IPS DF 6.9 (cell line): Measurements from ENCODE around the gene IQSEC3.

Experiments
- DNase-seq: peaks from one replicate; pipeline ENCODE4 v3.0.0-alpha.2; 2013; ENCODE audit warnings: low read depth, low spot score
- H3K27ac ChIP-seq: one replicate; pipeline ENCODE4 v1.5.1; 2013; ENCODE audit warnings: low read length, control low read depth
- H3K27me3 ChIP-seq: 2 replicates; pipeline ENCODE4 v1.6.1; 2013; ENCODE audit warnings: mild to moderate bottlenecking, low read length; ENCODE audit not compliant: control insufficient read depth, insufficient read depth
- H3K36me3 ChIP-seq: 2 replicates; pipeline ENCODE4 v1.6.1; 2013; ENCODE audit warnings: low read length; ENCODE audit not compliant: control insufficient read depth, insufficient read depth
- H3K4me1 ChIP-seq: 2 replicates; pipeline ENCODE4 v1.6.1; 2013; ENCODE audit warnings: low read length; ENCODE audit not compliant: control insufficient read depth, insufficient read depth
- H3K4me3 ChIP-seq: 2 replicates; pipeline ENCODE4 v1.5.1; 2013; ENCODE audit warnings: mild to moderate bottlenecking, low read length
- H3K9me3 ChIP-seq: 2 replicates; pipeline ENCODE4 v1.6.1; 2013; ENCODE audit warnings: low read length, inconsistent platforms; ENCODE audit not compliant: control insufficient read depth, insufficient read depth
- WGBS: extraction: QIAGEN DNeasy Blood & Tissue Kit; methylation state at CpG from one replicate; pipeline ENCODE4 v1.1.7; 2013; ENCODE audit warnings: mixed read lengths, missing lambda C conversion rate; ENCODE audit not compliant: insufficient read length, insufficient coverage; 5-methylcytosine and 5-hydroxymethylcytosine counted together

IQSEC3 gene

GRCh38 chr12:163406-163986, 96.9 kb downstream of the IQSEC3 start:
- H3K4me3 ChIP-seq = no peak overlapping the region
- WGBS = no CpG with 5 or more reads among the region's 26 CpGs
- no peaks in the 10 kb centered on the region for H3K9me3 ChIP-seq
- no peaks in the 10 kb centered on the region for H3K36me3 ChIP-seq
- no peaks in the 10 kb centered on the region for H3K27me3 ChIP-seq
- no peak overlapping the region for H3K27ac ChIP-seq
- no peak for DNase-seq
- H3K4me1 ChIP-seq = no peaks in the 10 kb centered on the region; the same call in 1 of the 2 replicates

- Histone ChIP-seq H3K4me1 (no peaks in the 10 kb centered on the region; the same call in none of the 2 replicates), H3K27me3 (no peaks in the 10 kb centered on the region)
Observed at GRCh38 chr12:164207-164606, 97.6 kb downstream of the IQSEC3 start.

GRCh38 chr12:165862-166368, 99.3 kb downstream of the IQSEC3 start:
- no CpG with 5 or more reads among the region's 15 CpGs for WGBS
- Histone ChIP-seq H3K36me3 (no peaks in the 10 kb centered on the region), H3K9me3 (no peaks in the 10 kb centered on the region), H3K27me3 (no peaks in the 10 kb centered on the region), H3K4me1 (peaks cover 5% of the 10 kb centered on the region), H3K4me3 (no peak overlapping the region), H3K27ac (no peak overlapping the region)
- DNase-seq = no peak

More at GRCh38 chr12:164207-164606, 97.6 kb downstream of the IQSEC3 start:
- H3K9me3 ChIP-seq = no peaks in the 10 kb centered on the region
- no peak overlapping the region for H3K27ac ChIP-seq
- no peak for DNase-seq
- no CpG with 5 or more reads among the region's 7 CpGs for WGBS
- H3K4me3 ChIP-seq = no peak overlapping the region
- H3K36me3 ChIP-seq = no peaks in the 10 kb centered on the region

GRCh38 chr12:166425-167075, 100.0 kb downstream of the IQSEC3 start:
- Histone ChIP-seq H3K27me3 (no peaks in the 10 kb centered on the region), H3K9me3 (no peaks in the 10 kb centered on the region), H3K4me1 (peaks cover 5% of the 10 kb centered on the region), H3K36me3 (no peaks in the 10 kb centered on the region), H3K27ac (no peak overlapping the region), H3K4me3 (no peak overlapping the region)
- DNase-seq = no peak
- WGBS = no CpG with 5 or more reads among the region's 11 CpGs

GRCh38 chr12:167959-168600, 101.5 kb downstream of the IQSEC3 start:
- no peaks in the 10 kb centered on the region for H3K36me3 ChIP-seq
- WGBS = no CpG with 5 or more reads among the region's 12 CpGs
- no peak for DNase-seq
- peaks cover 5% of the 10 kb centered on the region for H3K4me1 ChIP-seq
- H3K27ac ChIP-seq = no peak overlapping the region
- H3K27me3 ChIP-seq = no peaks in the 10 kb centered on the region
- no peak overlapping the region for H3K4me3 ChIP-seq
- no peaks in the 10 kb centered on the region for H3K9me3 ChIP-seq

GRCh38 chr12:168763-169525, 102.4 kb downstream of the IQSEC3 start:
- no peaks in the 10 kb centered on the region for H3K9me3 ChIP-seq
- no peak overlapping the region for H3K4me3 ChIP-seq
- peaks cover 5% of the 10 kb centered on the region for H3K4me1 ChIP-seq
- no peak for DNase-seq
- no peaks in the 10 kb centered on the region for H3K27me3 ChIP-seq
- no CpG with 5 or more reads among the region's 22 CpGs for WGBS
- H3K36me3 ChIP-seq = no peaks in the 10 kb centered on the region
- no peak overlapping the region for H3K27ac ChIP-seq

GRCh38 chr12:169528-170370, 103.2 kb downstream of the IQSEC3 start:
- no peak overlapping the region for H3K4me3 ChIP-seq
- no peaks in the 10 kb centered on the region for H3K9me3 ChIP-seq
- DNase-seq = no peak
- H3K36me3 ChIP-seq = no peaks in the 10 kb centered on the region
- H3K4me1 ChIP-seq = peaks cover 5% of the 10 kb centered on the region
- H3K27ac ChIP-seq = no peak overlapping the region
- H3K27me3 ChIP-seq = no peaks in the 10 kb centered on the region
- WGBS = no CpG with 5 or more reads among the region's 17 CpGs

GRCh38 chr12:170371-171225, 104.0 kb downstream of the IQSEC3 start:
- Histone ChIP-seq H3K4me1 (peaks cover 5% of the 10 kb centered on the region), H3K36me3 (no peaks in the 10 kb centered on the region), H3K27ac (no peak overlapping the region), H3K9me3 (no peaks in the 10 kb centered on the region), H3K4me3 (no peak overlapping the region), H3K27me3 (no peaks in the 10 kb centered on the region)
- no peak for DNase-seq
- no CpG with 5 or more reads among the region's 29 CpGs for WGBS

- no peak for DNase-seq
- peaks cover 5% of the 10 kb centered on the region for H3K4me1 ChIP-seq
- WGBS = no CpG with 5 or more reads among the region's 10 CpGs
Observed at GRCh38 chr12:171276-171675, 104.7 kb downstream of the IQSEC3 start.

More at GRCh38 chr12:171276-171675, 104.7 kb downstream of the IQSEC3 start:
- H3K27ac ChIP-seq = no peak overlapping the region
- no peak overlapping the region for H3K4me3 ChIP-seq
- H3K9me3 ChIP-seq = no peaks in the 10 kb centered on the region
- no peaks in the 10 kb centered on the region for H3K27me3 ChIP-seq
- no peaks in the 10 kb centered on the region for H3K36me3 ChIP-seq
